CD14-positive monocyte (primary cell): ENCODE results near the gene PLXDC2. TPM values are rescaled to one million over a fixed set of nuclear protein-coding genes. Genes with fewer than 3 reads are reported as not detected.

ENCODE experiments used
- DNase-seq, 3 donors: peaks; one replicate each; pipeline ENCODE4 v3.0.0-alpha.2; 2011 to 2022
- H2AFZ ChIP-seq: 2 replicates; pipeline ENCODE4 v1.6.0; 2012; ENCODE audit warnings: mild to moderate bottlenecking, low read depth, low read length, inconsistent platforms; ENCODE audit not compliant: insufficient read depth, poor library complexity, severe bottlenecking
- H3K27ac ChIP-seq, 2 donors: 1 replicate in 1 of 2; 2 replicates in 1 of 2; pipeline ENCODE4 v1.5.1; 2012 to 2013; ENCODE audit warnings: low read length in 2 of 2, control low read depth in 1 of 2, inconsistent platforms in 1 of 2, low read depth in 1 of 2, mild to moderate bottlenecking in 1 of 2
- H3K27me3 ChIP-seq, 2 donors: one replicate each; pipeline versions ENCODE4 v1.6.0 to v1.6.1; 2011 to 2013; ENCODE audit warnings: low read length in 2 of 2; ENCODE audit not compliant: control insufficient read depth in 2 of 2, insufficient read depth in 2 of 2
- H3K36me3 ChIP-seq, 2 donors: replicated peaks in 1 of 2; 1 replicate in 1 of 2; 2 replicates in 1 of 2; pipeline versions ENCODE4 v1.5.1 to v1.6.1; 2012 to 2013; ENCODE audit warnings: low read length in 2 of 2, control low read depth in 1 of 2, inconsistent platforms in 1 of 2, mild to moderate bottlenecking in 1 of 2; ENCODE audit not compliant: insufficient read depth in 2 of 2, control insufficient read depth in 1 of 2
- H3K4me1 ChIP-seq, 2 donors: 1 replicate in 1 of 2; 2 replicates in 1 of 2; pipeline versions ENCODE4 v1.5.1 to v1.6.1; 2012 to 2013; ENCODE audit warnings: low read length in 2 of 2, control low read depth in 1 of 2, inconsistent platforms in 1 of 2, mild to moderate bottlenecking in 1 of 2, moderate library complexity in 1 of 2; ENCODE audit not compliant: insufficient read depth in 2 of 2, control insufficient read depth in 1 of 2
- H3K4me2 ChIP-seq: replicated peaks from 2 replicates; pipeline ENCODE3; 2012; ENCODE audit warnings: low read length, moderate library complexity, mild to moderate bottlenecking; ENCODE audit not compliant: poor library complexity, severe bottlenecking; ENCODE audit errors: extremely low read depth
- H3K4me3 ChIP-seq, 3 experiments: fragments of 200-600 bp in 1 of 3; sonication (generic) in 1 of 3; replicated peaks in 1 of 3; 1 replicate in 2 of 3; 2 replicates in 1 of 3; pipeline ENCODE4 v1.5.1; 2011 to 2013; ENCODE audit warnings: low read length in 3 of 3, mild to moderate bottlenecking in 3 of 3, control low read depth in 2 of 3, low read depth in 2 of 3, inconsistent platforms in 1 of 3, moderate library complexity in 1 of 3
- H3K79me2 ChIP-seq: 2 replicates; pipeline ENCODE4 v1.6.0; 2012; ENCODE audit warnings: mild to moderate bottlenecking, control low read depth, inconsistent platforms, low read length, moderate library complexity; ENCODE audit not compliant: insufficient read depth
- H3K9ac ChIP-seq: 2 replicates; pipeline ENCODE4 v1.6.0; 2017; ENCODE audit warnings: low read length, mild to moderate bottlenecking; ENCODE audit not compliant: insufficient read depth, poor library complexity, severe bottlenecking
- H3K9me3 ChIP-seq, 2 donors: replicated peaks in 1 of 2; 1 replicate in 1 of 2; 2 replicates in 1 of 2; pipeline versions ENCODE4 v1.5.1 to v1.6.1; 2012 to 2013; ENCODE audit warnings: low read length in 2 of 2, control low read depth in 1 of 2; ENCODE audit not compliant: control insufficient read depth in 1 of 2, insufficient read depth in 1 of 2
- H4K20me1 ChIP-seq: 2 replicates; pipeline ENCODE4 v1.6.0; 2012; ENCODE audit warnings: mild to moderate bottlenecking, low read length, control low read depth, moderate library complexity; ENCODE audit not compliant: insufficient read depth
- H3K27ac Mint-ChIP-seq, 7 donors: one replicate each; pipeline ENCODE4 v1.8.0; 2020; ENCODE audit warnings: mild to moderate bottlenecking in 7 of 7, mixed read lengths in 7 of 7, moderate library complexity in 6 of 7, inconsistent platforms in 2 of 7
- H3K27me3 Mint-ChIP-seq, 3 donors: one replicate each; pipeline ENCODE4 v1.8.0; 2021 to 2022; ENCODE audit warnings: low read depth in 3 of 3, mild to moderate bottlenecking in 3 of 3, mixed read lengths in 3 of 3, moderate library complexity in 3 of 3, inconsistent platforms in 1 of 3
- H3K36me3 Mint-ChIP-seq, 2 donors: one replicate each; pipeline ENCODE4 v1.8.0; 2020; ENCODE audit warnings: mixed read lengths in 2 of 2, inconsistent platforms in 1 of 2, mild to moderate bottlenecking in 1 of 2
- H3K4me1 Mint-ChIP-seq: one replicate; pipeline ENCODE4 v1.8.0; 2020; ENCODE audit warnings: mild to moderate bottlenecking, mixed read lengths
- H3K4me3 Mint-ChIP-seq, 2 donors: one replicate each; pipeline ENCODE4 v1.8.0; 2020; ENCODE audit warnings: mild to moderate bottlenecking in 2 of 2, mixed read lengths in 2 of 2, moderate library complexity in 1 of 2
- H3K9me3 Mint-ChIP-seq, 7 donors: one replicate each; pipeline ENCODE4 v1.8.0; 2020 to 2022; ENCODE audit warnings: mixed read lengths in 7 of 7, mild to moderate bottlenecking in 6 of 7, moderate library complexity in 6 of 7, inconsistent platforms in 2 of 7
- CTCF ChIP-seq: fragments of 200-600 bp; IDR thresholded peaks from one replicate; pipeline ENCODE4 v1.8.0; 2022; ENCODE audit warnings: antibody characterized with exemption, mild to moderate bottlenecking
- WGBS: methylation state at CpG from one replicate; pipeline ENCODE4 v1.1.5; 2013; ENCODE audit warnings: missing lambda C conversion rate; ENCODE audit not compliant: insufficient coverage; 5-methylcytosine and 5-hydroxymethylcytosine counted together
- intact Hi-C, 2 donors: fragments of 100-400 bp; cut with micrococcal nuclease; formaldehyde crosslinking; loops; one replicate each; pipeline versions ENCODE4 v1.15.0 to v1.15.1; 2023
- polyA plus RNA-seq, 3 donors: library from polyadenylated mRNA; depleted of rRNA in 1 of 3; unstranded in 2 of 3; stranded (reverse) in 1 of 3; fragments of 300-500 nt in 2 of 3; fragments of >200 nt in 1 of 3; fragmentation: Illumina TruSeq in 2 of 3; gene quantifications; 1 replicate in 2 of 3; 2 replicates in 1 of 3; pipeline ENCODE4 v1.2.3, GENCODE V29; 2012 to 2021

Gene PLXDC2
- polyA plus RNA-seq, 3 donors, result 37.5 to 128 (median 93.6) TPM

- Mint-ChIP-seq H3K27ac (peak overlapping the region in 1 of 7 donors; percentile 60), H3K36me3 (peaks cover 33 to 38% of the 10 kb centered on the region in 2 donors), H3K9me3 (peaks cover 0 to 4% (median 1%) of the 10 kb centered on the region in 7 donors), H3K4me1 (peaks cover 3% of the 10 kb centered on the region), H3K27me3 (peaks cover 0 to 5% (median 0%) of the 10 kb centered on the region in 3 donors), H3K4me3 (no peak overlapping the region)
- no peak overlapping the region for H3K27ac ChIP-seq
- no peaks in the 10 kb centered on the region for H3K4me1 ChIP-seq
- H2AFZ ChIP-seq, result no peak overlapping the region
- DNase-seq, result no peak
- 92% methylated on average over 3 of the region's 5 CpGs for whole genome bisulfite sequencing
- no peaks in the 10 kb centered on the region for H3K79me2 ChIP-seq
- intact Hi-C loops, result no loop called here
- H3K4me3 ChIP-seq, result no peak overlapping the region
- H4K20me1 ChIP-seq, result peaks cover 56% of the 10 kb centered on the region
- H3K9me3 ChIP-seq, result no peaks in the 10 kb centered on the region
- H3K36me3 ChIP-seq, result peaks cover 10 to 47% of the 10 kb centered on the region in 2 donors
- no peaks in the 10 kb centered on the region for H3K27me3 ChIP-seq
- no peak overlapping the region for H3K9ac ChIP-seq
- no peak for TF ChIP-seq CTCF
- H3K4me2 ChIP-seq, result no peak overlapping the region
These were observed 350.0 kb downstream of the PLXDC2 start for GRCh38 chr10:20166096-20166675.

- peaks cover 51% of the 10 kb centered on the region for H4K20me1 ChIP-seq
- no peak overlapping the region for H3K27ac Mint-ChIP-seq
- H3K27ac ChIP-seq, result no peak overlapping the region
- TF ChIP-seq CTCF, result no peak
- H3K36me3 Mint-ChIP-seq, result peaks cover 22 to 29% of the 10 kb centered on the region in 2 donors
- no peaks in the 10 kb centered on the region for H3K9me3 ChIP-seq
- intact Hi-C loops, result no loop called here
- H3K27me3 Mint-ChIP-seq, result peaks cover 0 to 1% (median 0%) of the 10 kb centered on the region in 3 donors
- no peaks in the 10 kb centered on the region for H3K79me2 ChIP-seq
- H3K4me3 Mint-ChIP-seq, result no peak overlapping the region
- peaks cover 5 to 55% of the 10 kb centered on the region in 2 donors for H3K36me3 ChIP-seq
- H3K4me2 ChIP-seq, result no peak overlapping the region
- no peak overlapping the region for H2AFZ ChIP-seq
- H3K9me3 Mint-ChIP-seq, result no peaks in the 10 kb centered on the region
- H3K4me3 ChIP-seq, result no peak overlapping the region
- no CpG with 5 or more reads among the region's 2 CpGs for WGBS
- H3K9ac ChIP-seq, result no peak overlapping the region
- no peaks in the 10 kb centered on the region for H3K4me1 Mint-ChIP-seq
- DNase-seq, result no peak
- H3K4me1 ChIP-seq, result no peaks in the 10 kb centered on the region
- no peaks in the 10 kb centered on the region for H3K27me3 ChIP-seq
These were observed 354.4 kb downstream of the PLXDC2 start for GRCh38 chr10:20170661-20171060.
